SU-DHL-6 (cell line): ENCODE data around the gene PCK1.

Experiments
- H2AFZ ChIP-seq: fragments of 200-600 bp; sonication (generic); 2 replicates; pipeline ENCODE4 v1.6.1; 2014; ENCODE audit warnings: low read depth, mild to moderate bottlenecking, moderate library complexity, mixed read lengths, antibody characterized with exemption, low read length; ENCODE audit not compliant: severe bottlenecking
- H3F3A ChIP-seq: fragments of 200-600 bp; shearing (Covaris generic); 2 replicates; pipeline ENCODE4 v1.6.0; 2016; ENCODE audit warnings: antibody characterized with exemption, mild to moderate bottlenecking; ENCODE audit not compliant: insufficient read depth
- H3K27ac ChIP-seq: fragments of 200-600 bp; sonication (generic); 2 replicates; pipeline ENCODE4 v1.5.1; 2016; ENCODE audit warnings: low read depth, mild to moderate bottlenecking, low read length, moderate library complexity, mixed read lengths
- H3K27me3 ChIP-seq: fragments of 200-600 bp; sonication (generic), shearing (Covaris generic); 2 replicates; pipeline ENCODE4 v1.6.0; 2014; ENCODE audit warnings: mild to moderate bottlenecking, low read length
- H3K36me3 ChIP-seq: fragments of 200-600 bp; sonication (generic); 2 replicates; pipeline ENCODE4 v1.6.1; 2014; ENCODE audit warnings: mild to moderate bottlenecking, low read length, mixed read lengths
- H3K4me2 ChIP-seq: fragments of 300-600, 200-600 bp; shearing (Covaris generic), sonication (generic); 2 replicates; pipeline ENCODE4 v1.6.0; 2014; ENCODE audit warnings: low read length, low read depth, mild to moderate bottlenecking; ENCODE audit not compliant: poor library complexity, severe bottlenecking
- H3K4me3 ChIP-seq: fragments of 200-600 bp; sonication (generic); 2 replicates; pipeline ENCODE4 v1.5.1; 2014; ENCODE audit warnings: antibody characterized with exemption, low read length, mild to moderate bottlenecking, mixed read lengths; ENCODE audit not compliant: insufficient read depth, poor library complexity, severe bottlenecking
- H3K79me2 ChIP-seq: fragments of 200-600 bp; sonication (generic); 2 replicates; pipeline ENCODE4 v1.6.1; 2014; ENCODE audit warnings: mild to moderate bottlenecking, low read length, moderate library complexity; ENCODE audit not compliant: insufficient read depth
- H3K9ac ChIP-seq: fragments of 200-600 bp; sonication (generic); 2 replicates; pipeline ENCODE4 v1.7.0; 2014; ENCODE audit warnings: mild to moderate bottlenecking, low read length
- H3K9me2 ChIP-seq: fragments of 200-600 bp; sonication (generic); replicated peaks from 2 replicates; pipeline ENCODE4 v1.6.1; 2014; ENCODE audit warnings: low read length; ENCODE audit not compliant: insufficient read depth
- H3K9me3 ChIP-seq: fragments of 200-600 bp; sonication (generic); 2 replicates; pipeline ENCODE4 v1.6.1; 2014; ENCODE audit warnings: low read length, mixed read lengths; ENCODE audit not compliant: insufficient read depth
- H4K20me1 ChIP-seq: fragments of 200-600 bp; sonication (generic); 2 replicates; pipeline ENCODE4 v1.6.1; 2014; ENCODE audit warnings: low read depth, mild to moderate bottlenecking, antibody characterized with exemption, low read length, moderate library complexity, mixed read lengths
- EZH2phosphoT487 ChIP-seq: fragments of 200-600 bp; sonication (generic), shearing (Covaris generic); conservative IDR thresholded peaks from 2 replicates; pipeline ENCODE4 v1.6.1; 2018; ENCODE audit warnings: mild to moderate bottlenecking, antibody characterized with exemption, low read length, moderate library complexity, mixed read lengths
- TF ChIP-seq, protein P1 (sequence below): fragments of 200-600 bp; sonication (generic); IDR thresholded peaks from one replicate; pipeline ENCODE4 v1.5.1; 2017; ENCODE audit warnings: antibody characterized with exemption, mild to moderate bottlenecking, low read length, moderate library complexity; ENCODE audit not compliant: insufficient read depth, poor library complexity, severe bottlenecking

Gene PCK1

DNA sequence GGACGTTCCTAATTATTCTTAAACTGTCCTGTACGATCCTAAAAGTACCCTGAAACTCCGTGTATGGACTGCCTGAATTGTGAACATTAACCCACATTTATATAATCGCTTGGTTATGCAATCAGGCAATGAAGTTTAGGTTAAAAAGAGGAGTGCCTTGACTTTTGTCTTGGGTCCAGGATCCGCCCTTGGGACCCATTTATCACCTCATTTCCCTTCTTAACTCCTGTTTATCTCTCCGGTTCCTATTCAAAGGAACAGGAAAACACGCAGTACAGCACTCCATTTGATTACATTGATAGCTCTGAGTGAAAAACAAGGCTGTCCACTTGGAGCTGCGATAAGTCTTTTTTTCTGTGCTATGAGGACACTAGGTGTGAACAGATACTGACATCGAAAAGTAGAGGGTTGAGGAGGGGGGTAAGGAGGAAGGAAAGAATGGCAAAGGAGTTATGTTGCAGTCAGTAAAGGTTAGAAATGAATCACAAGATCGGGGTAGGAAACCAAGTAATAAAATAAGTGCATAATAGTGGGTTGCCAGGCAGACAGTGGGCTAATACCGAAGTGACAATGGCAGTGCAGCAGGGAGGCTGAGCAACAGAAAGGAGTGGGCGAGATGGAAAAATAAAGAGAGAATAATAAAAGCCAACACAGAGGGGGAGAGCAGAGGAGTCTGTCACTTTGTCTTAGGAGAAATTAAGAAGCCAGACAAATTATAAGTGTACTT lies 15.9 kb upstream of the PCK1 start:
- Histone ChIP-seq H3K9me2 (no peaks in the 10 kb centered on the region), H3K9me3 (no peaks in the 10 kb centered on the region), H3K27me3 (no peaks in the 10 kb centered on the region), H2AFZ (no peak overlapping the region), H3K27ac (no peak overlapping the region), H3K36me3 (no peaks in the 10 kb centered on the region), H3K79me2 (no peaks in the 10 kb centered on the region), H3K4me2 (no peak overlapping the region), H4K20me1 (no peaks in the 10 kb centered on the region), H3F3A (no peaks in the 10 kb centered on the region), H3K9ac (no peak overlapping the region), H3K4me3 (no peak overlapping the region)
- no peak for TF ChIP-seq EZH2phosphoT487
- TF ChIP-seq, protein P1, sequence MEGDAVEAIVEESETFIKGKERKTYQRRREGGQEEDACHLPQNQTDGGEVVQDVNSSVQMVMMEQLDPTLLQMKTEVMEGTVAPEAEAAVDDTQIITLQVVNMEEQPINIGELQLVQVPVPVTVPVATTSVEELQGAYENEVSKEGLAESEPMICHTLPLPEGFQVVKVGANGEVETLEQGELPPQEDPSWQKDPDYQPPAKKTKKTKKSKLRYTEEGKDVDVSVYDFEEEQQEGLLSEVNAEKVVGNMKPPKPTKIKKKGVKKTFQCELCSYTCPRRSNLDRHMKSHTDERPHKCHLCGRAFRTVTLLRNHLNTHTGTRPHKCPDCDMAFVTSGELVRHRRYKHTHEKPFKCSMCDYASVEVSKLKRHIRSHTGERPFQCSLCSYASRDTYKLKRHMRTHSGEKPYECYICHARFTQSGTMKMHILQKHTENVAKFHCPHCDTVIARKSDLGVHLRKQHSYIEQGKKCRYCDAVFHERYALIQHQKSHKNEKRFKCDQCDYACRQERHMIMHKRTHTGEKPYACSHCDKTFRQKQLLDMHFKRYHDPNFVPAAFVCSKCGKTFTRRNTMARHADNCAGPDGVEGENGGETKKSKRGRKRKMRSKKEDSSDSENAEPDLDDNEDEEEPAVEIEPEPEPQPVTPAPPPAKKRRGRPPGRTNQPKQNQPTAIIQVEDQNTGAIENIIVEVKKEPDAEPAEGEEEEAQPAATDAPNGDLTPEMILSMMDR: no peak

DNA sequence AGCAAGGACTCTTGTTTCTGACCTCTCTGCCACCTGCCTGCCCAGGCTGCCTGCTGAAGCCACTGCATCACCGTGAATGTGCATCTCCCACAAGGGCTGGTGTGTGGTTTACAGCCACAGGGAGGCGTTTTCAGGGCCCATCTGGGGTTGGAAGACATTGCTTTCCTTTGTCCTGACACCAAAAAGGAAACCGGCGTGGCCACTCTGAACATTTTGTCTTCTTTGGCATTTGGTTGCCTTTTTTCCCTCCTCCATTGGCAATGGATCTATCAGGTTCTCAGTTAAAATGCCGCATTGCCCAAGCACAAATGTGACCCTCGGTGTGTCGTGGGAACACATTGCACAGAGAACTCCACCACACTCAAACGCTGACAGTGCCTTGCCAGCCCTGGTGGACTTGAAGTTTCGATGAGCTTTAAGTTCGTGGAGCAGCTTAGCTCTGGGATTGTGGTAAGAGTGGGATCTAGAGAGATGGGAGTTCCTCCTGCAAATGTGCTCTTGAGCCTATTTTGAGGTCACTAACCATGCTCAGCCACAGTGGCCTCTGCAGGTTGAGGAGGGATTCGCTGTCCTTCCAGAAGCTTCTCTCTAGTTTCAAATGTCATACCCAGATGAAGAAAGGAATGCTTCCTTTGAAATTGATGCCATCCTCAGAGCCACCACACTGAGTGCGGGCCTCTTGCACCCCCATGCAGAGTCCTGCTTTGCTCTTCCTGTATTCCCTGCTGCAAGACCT lies 14.8 kb upstream of the PCK1 start:
- H3K36me3 ChIP-seq: no peaks in the 10 kb centered on the region
- no peaks in the 10 kb centered on the region for H4K20me1 ChIP-seq
- H3K79me2 ChIP-seq: no peaks in the 10 kb centered on the region
- no peak overlapping the region for H3K9ac ChIP-seq
- no peak for TF ChIP-seq EZH2phosphoT487
- H3K9me2 ChIP-seq: no peaks in the 10 kb centered on the region
- no peak overlapping the region for H3K27ac ChIP-seq
- H3K27me3 ChIP-seq: no peaks in the 10 kb centered on the region
- H3K9me3 ChIP-seq: no peaks in the 10 kb centered on the region
- no peaks in the 10 kb centered on the region for H3F3A ChIP-seq
- no peak overlapping the region for H3K4me2 ChIP-seq
- no peak overlapping the region for H2AFZ ChIP-seq
- no peak overlapping the region for H3K4me3 ChIP-seq

DNA sequence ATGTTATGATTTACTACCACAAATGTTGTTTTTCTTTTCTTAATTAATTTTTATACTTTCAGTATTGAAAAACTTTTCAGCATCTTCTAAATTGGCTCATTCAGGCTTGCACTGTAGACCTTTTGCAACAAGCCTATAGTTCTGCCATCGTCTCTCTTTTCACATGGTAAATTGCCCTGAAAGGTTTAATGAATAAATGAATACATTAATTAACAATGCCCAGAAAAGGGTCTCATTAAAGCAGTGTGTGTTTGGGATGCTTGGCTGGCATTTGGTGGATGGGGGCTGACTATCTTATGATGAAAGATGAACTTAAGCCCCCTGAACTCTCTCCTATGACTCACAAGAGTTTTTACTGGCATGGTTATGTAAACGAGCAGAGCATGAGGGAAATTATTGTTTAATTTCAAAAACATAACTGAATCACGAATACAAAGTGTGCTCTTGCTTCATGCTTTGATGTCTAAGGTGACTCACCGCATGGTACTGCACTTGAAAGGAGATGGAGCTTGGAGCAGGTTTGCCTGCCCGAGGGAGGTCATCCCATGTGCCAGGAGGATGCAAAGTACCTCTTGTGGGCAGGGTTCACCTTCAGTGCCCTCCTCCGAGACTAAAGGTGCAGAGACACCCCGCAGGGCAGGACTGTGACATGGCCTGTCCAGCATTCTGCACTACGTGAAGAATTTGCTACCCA lies 13.8 kb upstream of the PCK1 start:
- Histone ChIP-seq H3K4me3 (no peak overlapping the region), H3K9ac (no peak overlapping the region), H3K4me2 (no peak overlapping the region), H3F3A (no peaks in the 10 kb centered on the region), H3K27ac (no peak overlapping the region), H3K36me3 (no peaks in the 10 kb centered on the region), H4K20me1 (no peaks in the 10 kb centered on the region), H3K9me2 (no peaks in the 10 kb centered on the region), H3K79me2 (no peaks in the 10 kb centered on the region), H3K9me3 (no peaks in the 10 kb centered on the region), H2AFZ (no peak overlapping the region), H3K27me3 (no peaks in the 10 kb centered on the region)
- no peak for TF ChIP-seq EZH2phosphoT487
- TF ChIP-seq, protein P1: no peak
